Germinal center (tissue), 1 donor: Measurements from ENCODE around the gene SPACDR.
"Not testable (repeated sequence)": the region's sequence is repeated elsewhere in the genome, so short reads cannot be mapped to it uniquely, and the experiment has no call there.

Source experiments
- DNase-seq: peaks from one replicate; pipeline ENCODE4 v3.0.0; 2012; ENCODE audit warnings: mixed read lengths, low spot score

The SPACDR gene

DNA sequence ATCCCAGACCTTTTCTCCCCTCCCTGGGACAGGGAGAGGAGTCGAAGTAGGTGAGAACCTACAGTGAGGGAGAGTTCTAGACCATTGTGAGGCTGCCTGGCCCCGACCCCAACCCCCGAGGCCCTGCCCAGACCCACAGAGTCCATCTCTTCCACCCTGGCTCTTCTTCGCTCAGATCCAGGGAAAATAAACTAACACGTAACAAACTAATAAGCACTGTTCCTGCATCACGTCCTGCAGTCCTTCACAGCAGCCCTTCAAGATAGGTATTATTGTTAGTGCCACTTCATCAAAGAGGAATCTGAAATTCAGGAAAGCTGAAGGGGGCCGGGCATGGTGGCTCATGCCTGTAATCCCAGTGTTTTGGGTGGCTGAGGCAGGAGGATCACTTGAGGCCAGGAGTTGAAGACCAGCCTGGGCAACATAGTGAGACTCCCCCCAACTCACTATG lies at the start of gene SPACDR:
TSS of gene SPACDR (minus strand) at position 51 of the 451 bp plus-strand sequence. CDS start 235 bp downstream, outside the sequence.
- DNase-seq: no peak

DNA sequence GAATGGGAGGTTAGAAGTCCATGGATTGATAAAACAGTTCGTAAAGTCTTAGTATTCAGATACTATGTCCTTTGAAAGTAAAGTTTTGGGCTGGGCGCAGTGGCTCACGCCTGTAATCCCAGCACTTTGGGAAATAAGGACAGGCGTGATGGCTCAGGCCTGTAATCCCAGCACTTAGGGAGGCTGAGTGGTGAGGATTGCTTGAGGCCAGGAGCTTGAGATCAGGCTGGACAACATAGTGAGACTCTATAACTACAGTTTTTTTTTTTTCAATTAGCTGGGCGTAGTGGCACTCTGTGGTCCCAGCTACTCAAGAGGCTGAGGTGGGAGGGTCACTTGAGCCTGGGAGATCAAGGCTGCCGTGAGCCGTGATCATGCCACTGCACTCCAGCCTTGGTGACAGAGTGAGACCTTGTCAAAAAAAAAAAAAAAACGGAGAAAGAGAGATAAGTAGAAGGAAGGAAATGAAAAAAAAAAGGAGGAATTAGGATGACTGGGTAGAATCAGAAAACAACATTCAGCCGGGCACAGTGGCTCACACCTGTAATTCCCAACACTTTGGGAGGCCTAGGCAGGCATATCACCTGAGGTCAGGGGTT lies 49.3 kb upstream of the SPACDR start:
- no peak for DNase-seq

DNA sequence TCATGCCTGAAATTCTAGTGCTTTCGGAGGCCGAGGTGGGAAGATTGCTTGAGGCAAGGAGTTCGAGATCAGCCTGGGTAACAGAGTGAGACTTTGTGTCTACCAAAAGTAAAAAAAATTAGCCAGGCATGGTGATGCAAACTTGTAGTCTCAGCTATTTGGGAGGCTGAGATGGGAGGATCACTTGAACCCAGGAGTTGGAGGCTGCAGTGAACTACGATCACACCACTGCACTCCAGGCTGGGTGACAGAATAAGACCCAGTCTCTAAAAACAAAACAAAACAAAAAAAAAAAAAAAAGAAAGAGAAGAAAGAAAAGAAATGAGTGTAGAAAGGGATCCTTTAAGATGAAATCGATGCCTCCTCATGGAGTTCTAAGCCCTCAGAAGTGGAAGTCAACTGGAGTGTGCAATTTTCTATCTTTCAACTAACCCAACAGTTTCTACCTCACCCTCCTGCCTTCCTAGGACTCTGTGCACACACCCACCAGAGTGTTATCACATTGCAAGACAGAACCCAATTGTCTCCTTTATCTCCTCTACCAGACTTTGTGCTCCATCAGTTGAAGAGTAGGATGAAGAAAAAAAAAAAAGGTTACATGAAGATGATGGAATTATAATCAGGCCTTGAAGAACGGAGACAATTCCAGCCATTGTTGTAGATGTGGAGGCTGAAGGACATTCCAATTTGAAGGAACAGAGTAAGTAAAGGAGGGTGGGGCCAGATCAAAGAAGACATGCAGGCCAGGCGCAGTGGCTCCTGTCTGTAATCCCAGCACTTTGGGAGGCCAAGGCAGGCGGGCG lies 46.6 kb upstream of the SPACDR start:
- no peak for DNase-seq

GRCh38 chr7:100509231-100509630 lies 45.2 kb upstream of the SPACDR start:
- DNase-seq: no peak

DNA sequence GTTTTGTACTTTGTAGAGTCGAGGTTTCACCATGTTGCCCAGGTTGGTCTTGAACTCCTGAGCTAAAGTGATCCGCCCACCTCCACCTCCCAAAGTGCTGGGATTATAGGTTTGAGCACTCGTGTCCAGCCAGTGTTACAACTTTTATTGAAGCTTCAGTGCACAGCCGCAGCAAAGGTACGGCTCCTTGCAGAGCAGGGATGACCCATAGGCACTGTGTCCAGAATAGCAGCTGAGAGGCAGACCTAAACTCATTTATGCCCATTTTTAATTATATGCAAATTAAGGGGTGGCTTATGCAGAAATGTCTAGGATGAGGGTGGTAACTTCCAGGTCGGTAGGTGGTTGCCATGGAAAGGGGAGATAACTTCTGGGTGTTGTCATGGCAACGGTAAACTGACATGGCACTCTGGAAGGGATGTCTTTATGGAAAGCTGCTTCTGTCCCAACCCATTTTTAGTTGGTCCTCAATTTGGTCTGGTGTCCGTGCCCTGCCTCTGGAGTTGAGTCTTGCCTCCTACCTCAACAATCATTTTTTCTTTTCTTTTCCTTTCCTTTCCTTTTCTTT lies 42.4 kb upstream of the SPACDR start:
- no peak for DNase-seq

- DNase-seq: no peak
Measured at GRCh38 chr7:100504887-100505611, 41.0 kb upstream of the SPACDR start.

GRCh38 chr7:100504031-100504430 lies 40.0 kb upstream of the SPACDR start:
- not testable (repeated sequence) for DNase-seq

DNA sequence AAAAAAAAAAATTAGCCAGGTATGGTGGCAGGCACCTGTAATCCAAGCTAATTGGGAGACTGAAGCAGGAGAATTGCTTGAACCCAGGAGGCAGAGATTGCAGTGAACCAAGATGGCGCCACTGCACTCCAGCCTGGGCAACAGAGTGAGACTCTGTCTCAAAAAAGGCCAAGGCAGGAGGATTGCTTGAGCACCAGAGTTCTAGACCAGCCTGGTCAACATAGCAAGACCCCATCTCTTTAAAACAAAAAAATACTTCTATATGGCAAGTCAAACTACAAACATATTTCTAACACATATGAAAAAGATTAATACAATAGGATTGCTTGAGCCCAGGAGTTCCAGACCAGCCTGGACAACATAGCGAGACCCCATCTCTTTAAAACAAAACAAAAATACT lies 36.7 kb upstream of the SPACDR start:
- not testable (repeated sequence) for DNase-seq

GRCh38 chr7:100496509-100496908 lies 32.4 kb upstream of the SPACDR start:
- DNase-seq: no peak

DNA sequence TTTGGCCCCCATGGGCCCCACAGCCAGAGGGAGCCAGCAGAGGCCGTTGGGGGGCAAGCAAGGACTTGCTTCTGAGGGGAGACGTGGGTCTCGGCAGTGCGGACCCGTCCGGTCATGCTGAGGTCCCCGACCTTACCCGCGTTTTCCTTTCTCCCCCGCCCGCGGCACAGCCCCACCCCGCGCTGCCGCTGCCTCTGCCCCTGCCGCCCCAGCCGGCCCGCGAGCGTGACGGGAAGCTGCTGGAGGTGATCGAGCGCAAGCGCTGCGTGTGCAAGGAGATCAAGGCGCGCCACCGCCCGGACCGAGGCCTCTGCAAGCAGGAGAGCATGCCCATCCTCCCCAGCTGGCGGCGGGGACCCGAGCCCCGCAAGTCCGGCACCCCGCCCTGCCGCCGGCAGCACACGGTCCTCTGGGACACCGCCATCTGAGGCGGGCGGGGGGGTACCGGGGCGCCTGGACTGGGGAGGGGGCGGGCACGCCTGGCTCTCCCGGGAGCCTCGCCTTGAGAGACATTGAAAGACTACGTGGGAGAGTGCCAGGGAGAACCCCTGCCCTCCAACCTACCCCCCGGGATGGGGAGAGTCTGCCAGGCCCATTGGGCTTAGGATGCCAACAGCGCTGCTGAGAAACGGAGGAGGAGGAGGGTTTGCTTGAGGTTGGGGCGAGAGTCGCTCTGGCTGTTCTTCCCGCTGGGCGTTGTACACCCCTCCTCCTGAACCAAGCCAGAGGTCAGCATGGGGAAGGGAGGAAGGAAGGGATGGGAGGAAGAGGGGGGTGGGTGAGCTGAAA lies 29.6 kb upstream of the SPACDR start:
- DNase-seq: peak; percentile 33

DNA sequence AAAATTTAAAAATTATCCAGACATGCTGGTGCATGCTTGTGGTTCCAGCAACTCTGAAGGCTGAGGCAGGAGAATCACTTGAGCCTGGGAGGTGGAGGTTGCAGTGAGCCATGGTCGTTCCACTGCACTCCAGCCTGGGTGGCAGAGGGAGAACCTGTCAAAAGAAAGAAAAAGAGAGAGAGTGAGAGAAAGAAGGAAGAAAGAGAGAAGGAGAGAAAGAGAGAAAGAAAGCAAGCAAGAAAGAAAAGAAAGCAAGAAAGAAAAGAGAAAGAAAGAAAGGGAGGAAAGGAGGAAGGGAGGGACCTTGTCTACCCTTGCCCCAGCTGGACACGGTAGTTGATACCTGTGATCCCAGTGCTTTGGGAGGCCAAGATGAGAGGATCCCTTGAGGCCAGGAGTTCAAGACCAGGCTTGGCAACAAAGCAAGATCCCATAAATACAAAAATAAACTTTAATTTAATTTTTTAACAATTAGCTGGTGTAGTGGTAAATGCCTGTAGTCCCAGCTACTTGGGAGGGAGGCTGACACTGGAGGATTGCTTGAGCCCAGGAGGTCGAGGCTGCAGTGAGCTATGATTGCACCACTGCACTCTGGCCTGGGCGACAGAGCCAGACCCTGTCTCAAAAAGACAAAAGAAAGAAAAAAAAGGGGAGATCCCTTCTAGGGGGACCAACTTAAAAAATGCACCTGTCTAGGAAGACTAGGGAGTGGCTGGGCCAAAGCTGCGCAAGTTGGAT lies 28.8 kb upstream of the SPACDR start:
- no peak for DNase-seq

GRCh38 chr7:100491192-100491578 lies 27.1 kb upstream of the SPACDR start:
- DNase-seq: no peak

DNA sequence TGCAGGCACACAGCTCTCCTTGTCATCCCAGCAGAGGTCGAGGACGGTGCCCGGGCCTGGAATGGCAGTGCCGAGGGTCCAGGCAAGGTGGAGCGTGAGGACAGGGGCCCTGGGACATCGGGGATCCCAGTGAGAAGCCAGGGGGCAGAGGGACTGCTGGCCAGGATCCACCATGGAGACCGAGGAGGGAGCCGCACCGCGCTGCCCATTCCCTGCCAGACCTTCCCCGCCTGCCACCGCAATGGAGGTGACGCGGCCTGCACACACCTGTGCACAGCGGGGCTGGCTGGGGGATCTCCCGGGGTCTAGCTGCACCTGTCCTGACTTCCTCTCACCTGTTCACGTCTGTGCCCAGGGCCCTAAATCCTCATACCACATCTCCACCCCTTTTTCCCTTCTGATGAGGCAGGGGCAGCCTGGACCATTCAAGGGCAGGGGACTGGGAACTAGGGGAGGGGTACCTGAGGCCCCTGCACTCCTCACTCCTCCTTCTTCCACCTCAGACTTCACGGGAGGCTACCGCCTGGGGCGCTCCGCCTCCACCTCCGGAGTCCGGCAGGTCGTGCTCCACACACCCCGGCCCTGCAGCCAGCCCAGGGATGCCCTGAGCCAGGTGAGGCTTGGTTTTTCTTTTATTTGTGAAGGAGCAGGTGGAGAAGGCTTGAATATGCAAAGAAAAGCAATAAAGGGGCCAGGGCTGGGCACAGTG lies 26.6 kb upstream of the SPACDR start:
- no peak for DNase-seq

DNA sequence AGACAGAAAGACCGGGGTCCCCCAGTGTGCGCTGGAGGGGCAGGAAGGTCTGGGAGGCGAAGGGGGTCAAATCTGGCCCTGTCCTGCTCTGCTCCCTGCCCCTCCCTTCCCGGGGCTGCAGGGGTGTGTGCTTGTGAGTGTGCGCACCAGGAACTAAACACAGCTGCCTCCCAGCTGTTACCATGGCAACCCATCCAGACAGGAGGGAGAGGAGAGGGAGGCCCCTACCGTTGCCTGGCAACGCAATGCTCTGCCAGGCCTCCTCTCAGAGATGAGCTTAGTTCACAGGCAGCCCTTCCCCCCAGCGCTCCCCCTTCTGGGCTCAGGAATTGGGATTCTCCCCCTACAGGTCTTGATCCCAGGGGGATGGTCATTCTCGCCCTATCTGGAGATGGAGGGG lies 25.8 kb upstream of the SPACDR start:
- DNase-seq: peak; percentile 58

DNA sequence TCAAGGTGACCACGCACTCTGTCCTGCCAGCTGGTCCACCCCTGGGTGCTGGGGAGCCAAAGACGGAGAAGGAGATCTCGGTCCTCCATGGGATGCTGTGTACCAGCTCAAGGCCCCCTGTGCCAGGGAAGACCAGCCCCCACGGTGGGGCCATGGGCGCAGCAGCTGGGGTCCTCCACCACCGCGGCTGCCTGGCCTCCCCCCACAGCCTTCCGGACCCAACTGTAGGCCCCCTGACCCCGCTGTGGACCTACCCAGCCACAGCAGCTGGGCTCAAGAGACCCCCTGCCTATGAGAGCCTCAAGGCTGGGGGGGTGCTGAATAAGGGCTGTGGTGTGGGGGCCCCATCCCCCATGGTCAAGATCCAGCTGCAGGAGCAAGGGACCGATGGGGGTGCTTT lies 25.1 kb upstream of the SPACDR start:
- no peak for DNase-seq

DNA sequence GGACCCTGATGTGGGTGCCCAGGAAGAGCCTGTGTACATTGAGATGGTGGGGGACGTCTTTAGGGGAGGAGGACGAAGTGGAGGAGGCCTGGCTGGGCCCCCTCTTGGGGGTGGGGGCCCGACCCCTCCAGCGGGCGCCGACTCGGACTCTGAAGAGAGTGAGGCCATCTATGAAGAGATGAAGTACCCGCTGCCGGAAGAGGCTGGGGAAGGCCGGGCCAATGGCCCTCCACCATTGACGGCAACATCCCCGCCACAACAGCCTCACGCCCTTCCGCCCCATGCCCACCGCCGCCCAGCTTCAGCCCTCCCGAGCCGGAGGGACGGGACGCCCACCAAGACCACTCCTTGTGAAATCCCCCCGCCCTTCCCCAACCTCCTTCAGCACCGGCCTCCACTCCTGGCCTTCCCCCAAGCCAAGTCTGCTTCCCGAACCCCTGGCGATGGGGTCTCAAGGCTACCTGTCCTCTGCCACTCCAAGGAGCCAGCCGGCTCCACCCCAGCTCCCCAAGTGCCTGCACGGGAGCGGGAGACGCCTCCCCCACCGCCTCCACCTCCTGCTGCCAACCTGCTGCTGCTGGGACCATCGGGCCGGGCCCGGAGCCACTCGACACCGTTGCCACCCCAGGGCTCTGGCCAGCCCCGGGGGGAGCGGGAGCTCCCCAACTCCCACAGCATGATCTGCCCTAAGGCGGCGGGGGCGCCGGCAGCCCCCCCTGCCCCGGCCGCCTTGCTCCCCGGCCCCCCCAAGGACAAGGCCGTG lies 24.5 kb upstream of the SPACDR start:
- DNase-seq: no peak

DNA sequence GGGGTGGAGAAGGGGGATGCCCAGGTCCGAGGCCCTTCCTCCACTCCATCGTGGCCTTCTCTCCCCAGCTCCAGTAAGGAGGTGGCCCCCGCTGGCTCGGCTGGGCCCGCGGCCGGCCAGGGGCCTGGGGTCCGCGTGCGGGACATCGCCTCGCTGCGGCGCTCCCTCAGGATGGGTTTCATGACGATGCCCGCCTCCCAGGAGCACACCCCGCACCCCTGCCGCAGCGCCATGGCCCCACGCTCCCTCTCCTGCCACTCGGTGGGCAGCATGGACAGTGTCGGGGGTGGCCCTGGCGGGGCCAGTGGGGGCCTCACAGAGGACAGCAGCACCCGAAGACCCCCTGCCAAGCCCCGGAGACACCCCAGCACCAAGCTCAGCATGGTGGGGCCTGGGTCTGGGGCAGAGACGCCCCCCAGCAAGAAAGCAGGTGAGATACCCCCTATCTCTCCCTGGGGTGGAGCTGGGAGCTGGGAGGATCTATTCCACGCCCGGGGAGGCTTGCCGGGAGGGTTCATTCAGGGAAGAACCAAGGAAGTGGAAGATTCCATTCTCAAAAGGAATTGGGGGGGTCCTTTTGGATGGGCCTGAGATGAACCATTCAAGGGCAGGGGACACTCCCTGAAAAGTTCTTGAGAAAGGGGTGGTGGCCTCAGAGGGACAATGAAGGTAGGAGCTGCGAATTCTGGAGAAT lies 22.8 kb upstream of the SPACDR start:
- no peak for DNase-seq

DNA sequence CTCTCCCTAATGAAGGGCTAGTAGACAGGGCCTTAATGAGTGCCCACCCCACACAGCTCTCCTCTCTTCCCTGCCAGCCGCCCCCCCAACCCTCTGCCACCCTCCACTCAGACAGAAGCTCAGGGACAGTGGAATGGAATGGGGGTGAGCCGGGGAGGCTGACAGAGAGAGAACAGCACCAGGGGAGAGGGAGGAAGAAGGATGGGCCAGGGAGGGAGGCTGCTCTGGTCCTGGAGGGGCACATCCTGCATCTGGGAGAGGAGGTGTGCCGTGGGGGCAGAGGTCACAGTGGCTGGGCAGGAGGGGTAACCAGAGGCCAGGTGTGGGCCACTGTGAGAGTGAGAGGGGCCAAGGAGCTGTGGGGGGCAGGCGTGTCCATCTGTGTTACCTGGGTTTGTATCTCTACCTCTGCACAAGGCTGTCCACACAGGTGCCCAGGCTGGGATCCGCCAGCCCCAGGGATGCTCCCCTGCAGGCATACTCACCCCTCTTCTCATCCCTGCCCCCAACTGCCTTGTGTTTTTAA lies 22.1 kb upstream of the SPACDR start:
- no peak for DNase-seq

GRCh38 chr7:100485471-100485876 lies 21.4 kb upstream of the SPACDR start:
- DNase-seq: no peak
